A549 (cell line): ENCODE results near the gene CGB7. TPM values are rescaled to one million over a fixed set of nuclear protein-coding genes. Genes with fewer than 3 reads are reported as not detected.

Experiments
- ATAC-seq, 2 experiments: fragments of 200-7000 bp in 1 of 2; fragments of >200 bp in 1 of 2; cut with Nextera tagmentation in 1 of 2; cut with Tn5 transposase in 1 of 2; 3 replicates each; pipeline versions ENCODE4 v1.8.0 to v1.9.1; 2018 to 2020; ENCODE audit warnings: mild to moderate bottlenecking in 1 of 2, moderate library complexity in 1 of 2
- CTCF ChIA-PET: fragments of 300-600 bp; sonication (Branson Sonifier 250); formaldehyde crosslinking; extraction: SDS; loops from one replicate; lab custom pipeline; 2021; ENCODE audit warnings: antibody characterized with exemption, inconsistent platforms; lab: Yijun Ruan, JAX
- POLR2A ChIA-PET: fragments of 350-600 bp; formaldehyde crosslinking; extraction: SDS; loops from one replicate; lab custom pipeline; 2021; ENCODE audit warnings: antibody characterized with exemption, inconsistent platforms; lab: Yijun Ruan, JAX
- DNase-seq, 2 experiments: peaks; one replicate each; pipeline versions ENCODE4 v3.0.0 to v3.0.0-alpha.2; 2011 to 2016; ENCODE audit warnings: low read depth in 1 of 2, low spot score in 1 of 2
- FAIRE-seq: peaks from 2 replicates; lab custom pipeline; 2011; peaks lifted over from hg19 to GRCh38; lab: Jason Lieb, UNC
- H3K27ac ChIP-seq, 2 experiments: fragments of >200 bp; sonication (Bioruptor Twin); formaldehyde crosslinking; 3 replicates each; pipeline ENCODE4 v1.5.1; 2016 to 2017
- H3K4me1 ChIP-seq: fragments of >200 bp; sonication (Bioruptor Twin); formaldehyde crosslinking; 3 replicates; pipeline ENCODE4 v1.6.1; 2016
- H3K4me2 ChIP-seq: fragments of >200 bp; sonication (Bioruptor Twin); formaldehyde crosslinking; 3 replicates; pipeline ENCODE4 v1.6.1; 2016
- H3K4me3 ChIP-seq: fragments of >200 bp; sonication (Bioruptor Twin); formaldehyde crosslinking; 3 replicates; pipeline ENCODE4 v1.5.1; 2016
- H3K9me3 ChIP-seq: fragments of >200 bp; sonication (Bioruptor Twin); formaldehyde crosslinking; 3 replicates; pipeline ENCODE4 v1.6.1; 2016
- BHLHE40 ChIP-seq: IDR thresholded peaks from 2 replicates; pipeline ENCODE4 v1.6.1; 2012; ENCODE audit warnings: low read depth, low read length, inconsistent platforms
- CBX8 ChIP-seq: fragments of 200-600 bp; sonication (generic); IDR thresholded peaks from 2 replicates; pipeline ENCODE4 v1.6.1; 2016
- CEBPB ChIP-seq, 2 experiments: fragments of >200 bp in 1 of 2; sonication (Bioruptor Twin) in 1 of 2; formaldehyde crosslinking in 1 of 2; IDR thresholded peaks; 2 replicates each; pipeline ENCODE4 v1.6.1; 2012 to 2016
- CHD2 ChIP-seq: fragments of 150-350 bp; IDR thresholded peaks from 2 replicates; pipeline ENCODE4 v1.6.1; 2014; ENCODE audit warnings: low read length; ENCODE audit not compliant: partially characterized antibody
- CTCF ChIP-seq: fragments of >200 bp; sonication (Bioruptor Twin); formaldehyde crosslinking; IDR thresholded peaks from 3 replicates; pipeline ENCODE4 v1.5.1; 2016
- E2F6 ChIP-seq: IDR thresholded peaks from 2 replicates; pipeline ENCODE4 v1.6.1; 2012; ENCODE audit warnings: low read depth, borderline replicate concordance
- ELK1 ChIP-seq: fragments of 150-350 bp; IDR thresholded peaks from 2 replicates; pipeline ENCODE4 v1.6.1; 2014; ENCODE audit warnings: low read depth, mild to moderate bottlenecking, low read length
- EP300 ChIP-seq, 2 experiments: fragments of >200 bp; sonication (Bioruptor Twin); formaldehyde crosslinking; IDR thresholded peaks; 2 replicates in 1 of 2; 3 replicates in 1 of 2; pipeline ENCODE4 v1.6.1; 2016 to 2017
- ESRRA ChIP-seq: fragments of 150-350 bp; IDR thresholded peaks from 2 replicates; pipeline ENCODE4 v1.6.1; 2014; ENCODE audit warnings: mild to moderate bottlenecking, low read length, borderline replicate concordance
- FOXS1 ChIP-seq: fragments of 250-450 bp; sonication (Bioruptor Pico); IDR thresholded peaks from 2 replicates; pipeline ENCODE4 v1.5.0; 2020; ENCODE audit warnings: mild to moderate bottlenecking, moderate library complexity
- HDAC2 ChIP-seq: fragments of 200-600 bp; sonication (generic); IDR thresholded peaks from 2 replicates; pipeline ENCODE4 v1.6.1; 2016
- HES2 ChIP-seq: fragments of >200 bp; sonication (Bioruptor Twin); formaldehyde crosslinking; IDR thresholded peaks from 2 replicates; pipeline ENCODE4 v1.6.1; 2016
- HEYL ChIP-seq: fragments of 250-450 bp; sonication (Bioruptor Pico); IDR thresholded peaks from 2 replicates; pipeline ENCODE4 v1.8.0; 2021; ENCODE audit warnings: mild to moderate bottlenecking, moderate library complexity
- JUN ChIP-seq, 2 experiments: fragments of >200 bp; sonication (Bioruptor Twin); formaldehyde crosslinking; IDR thresholded peaks; 2 replicates in 1 of 2; 3 replicates in 1 of 2; pipeline ENCODE4 v1.6.1; 2016 to 2017
- JUNB ChIP-seq: fragments of >200 bp; sonication (Bioruptor Twin); formaldehyde crosslinking; IDR thresholded peaks from 2 replicates; pipeline ENCODE4 v1.6.1; 2016
- MYC ChIP-seq: IDR thresholded peaks from 2 replicates; pipeline ENCODE4 v1.6.1; 2012; ENCODE audit warnings: mild to moderate bottlenecking, inconsistent platforms, low read length, improper control_type of control experiment, borderline replicate concordance
- NFE2L2 ChIP-seq: fragments of 150-350 bp; conservative IDR thresholded peaks from 2 replicates; pipeline ENCODE4 v1.6.1; 2014; ENCODE audit warnings: low read length
- NR3C1 ChIP-seq: fragments of >200 bp; sonication (Bioruptor Twin); formaldehyde crosslinking; IDR thresholded peaks from 3 replicates; pipeline ENCODE4 v1.6.1; 2017
- POLR2A ChIP-seq: IDR thresholded peaks from 2 replicates; pipeline ENCODE4 v1.6.1; 2012; ENCODE audit warnings: mild to moderate bottlenecking, low read length
- POLR2AphosphoS2 ChIP-seq: conservative IDR thresholded peaks from 2 replicates; pipeline ENCODE4 v1.6.1; 2012; ENCODE audit warnings: low read length, improper control_type of control experiment, inconsistent platforms
- RAD21 ChIP-seq, 2 experiments: fragments of >200 bp in 1 of 2; sonication (Bioruptor Twin) in 1 of 2; formaldehyde crosslinking in 1 of 2; IDR thresholded peaks in 1 of 2; conservative IDR thresholded peaks in 1 of 2; 2 replicates in 1 of 2; 3 replicates in 1 of 2; pipeline ENCODE4 v1.6.1; 2012 to 2018; ENCODE audit warnings: inconsistent platforms in 1 of 2
- SMC3 ChIP-seq: fragments of >200 bp; sonication (Bioruptor Twin); formaldehyde crosslinking; IDR thresholded peaks from 3 replicates; pipeline ENCODE4 v1.6.1; 2018; ENCODE audit warnings: inconsistent platforms
- TFCP2L1 ChIP-seq: fragments of 250-450 bp; sonication (Bioruptor Pico); IDR thresholded peaks from 2 replicates; pipeline ENCODE4 v1.5.0; 2021; ENCODE audit warnings: mild to moderate bottlenecking
- USF2 ChIP-seq: fragments of 450-650 bp; IDR thresholded peaks from 2 replicates; pipeline ENCODE4 v1.6.1; 2014; ENCODE audit warnings: antibody characterized with exemption
- ZNF302 ChIP-seq: fragments of 250-450 bp; sonication (Bioruptor Pico); IDR thresholded peaks from 2 replicates; pipeline ENCODE4 v1.9.0; 2021; ENCODE audit warnings: inconsistent platforms, mild to moderate bottlenecking, moderate library complexity
- WGBS: methylation state at CpG from one replicate; pipeline ENCODE4 v1.1.6; 2017; ENCODE audit errors: missing lambda C conversion rate; 5-methylcytosine and 5-hydroxymethylcytosine counted together
- polyA plus RNA-seq, 4 experiments: library from polyadenylated mRNA; depleted of rRNA in 3 of 4; stranded (reverse); fragments of >200 nt; fragmentation: RNase III in 1 of 4; extraction: RNeasy Plus Mini Kit Qiagen cat#74134 plus additional on column Dnase treatment in 1 of 4; gene quantifications; 2 replicates in 3 of 4; 3 replicates in 1 of 4; pipeline ENCODE4 v1.2.3, GENCODE V29; 2011 to 2017

Gene CGB7
- polyA plus RNA-seq, 2 of the 4 experiments (the other 2 are of a cell fraction): 0.56 to 0.79 TPM

GRCh38 chr19:49009828-49010227, 47.7 kb downstream of the CGB7 start:
- Histone ChIP-seq H3K4me3 (no peak overlapping the region), H3K4me2 (no peak overlapping the region), H3K9me3 (no peaks in the 10 kb centered on the region), H3K4me1 (no peaks in the 10 kb centered on the region), H3K27ac (no peak overlapping the region)
- 94% methylated on average over 18 of the region's 18 CpGs for WGBS
- FAIRE-seq (no peak), DNase-seq (no peak), ATAC-seq (no peak)
- ChIA-PET POLR2A (interaction anchor here (0.8 to 1.4 kb wide), 2 partner anchors 10 to 16 kb away, joined by 3 to 6 read pairs; partner anchors contain the start of gene RUVBL2), CTCF (interaction anchor here (0.6 to 21.8 kb wide), 11 partner anchors 9 to 991 kb away, joined by 3 to 408 read pairs (median 4); partner anchors contain the start of genes GYS1 and RUVBL2)
- no peak for TF ChIP-seq HES2
- no peak for TF ChIP-seq ELK1
- TF ChIP-seq POLR2AphosphoS2: no peak
- no peak for TF ChIP-seq FOXS1 (CRISPR knock-in tag)
- no peak for TF ChIP-seq ZNF302 (CRISPR knock-in tag)
- TF ChIP-seq MYC: no peak
- TF ChIP-seq CHD2: no peak
- no peak for TF ChIP-seq JUNB
- TF ChIP-seq BHLHE40: no peak
- no peak for TF ChIP-seq CTCF
- TF ChIP-seq TFCP2L1 (CRISPR knock-in tag): no peak
- no peak for TF ChIP-seq NR3C1
- TF ChIP-seq HDAC2: no peak
- TF ChIP-seq JUN (IDR thresholded peaks at IDR 0.05): no peak
- no peak for TF ChIP-seq HEYL (CRISPR knock-in tag)
- TF ChIP-seq RAD21 (conservative IDR thresholded peaks at IDR 0.05 in 1 of 2, IDR thresholded peaks at IDR 0.05 in 1 of 2): no peak
- no peak for TF ChIP-seq CBX8
- no peak for TF ChIP-seq USF2
- no peak for TF ChIP-seq ESRRA

GRCh38 chr19:49006905-49007304, 50.6 kb downstream of the CGB7 start:
- CTCF ChIA-PET: interaction anchor here (0.6 to 21.8 kb wide), 12 partner anchors 9 to 218 kb away, joined by 3 to 408 read pairs (median 4); partner anchors contain the start of genes GYS1, LHB and RUVBL2
- 94% methylated on average over 20 of the region's 22 CpGs for WGBS
- H3K27ac ChIP-seq: no peak overlapping the region
- TF ChIP-seq POLR2A (no peak), BHLHE40 (no peak), TFCP2L1 (CRISPR knock-in tag) (no peak), NFE2L2 (no peak), E2F6 (no peak), MYC (no peak), ELK1 (no peak), NR3C1 (no peak), EP300 (IDR thresholded peaks at IDR 0.05) (no peak), SMC3 (no peak), CEBPB (IDR thresholded peaks at IDR 0.05) (no peak)
- ATAC-seq (no peak; a peak in 1 of 6 replicates), DNase-seq (no peak), FAIRE-seq (no peak)
- POLR2A ChIA-PET: no interaction called here
- H3K9me3 ChIP-seq: no peaks in the 10 kb centered on the region
- no peak overlapping the region for H3K4me2 ChIP-seq
- H3K4me1 ChIP-seq: no peaks in the 10 kb centered on the region
- H3K4me3 ChIP-seq: no peak overlapping the region
